GM18951 (cell line): ENCODE measurements around the gene PDGFC.

Experiments used
- POLR2A ChIP-seq: IDR thresholded peaks from 4 replicates; pipeline ENCODE4 v1.6.1; 2011; ENCODE audit warnings: mild to moderate bottlenecking; ENCODE audit not compliant: insufficient read length, insufficient read depth; ENCODE audit errors: extremely low read depth
- in situ Hi-C: fragments of 300-500 bp; cut with MboI; formaldehyde crosslinking; loops from one replicate; pipeline ENCODE4 v1.12.0; 2022; ENCODE audit warnings: low sequenced_read_pairs, mixed read lengths, inconsistent platforms; ENCODE audit not compliant: unreplicated experiment

Gene PDGFC

DNA sequence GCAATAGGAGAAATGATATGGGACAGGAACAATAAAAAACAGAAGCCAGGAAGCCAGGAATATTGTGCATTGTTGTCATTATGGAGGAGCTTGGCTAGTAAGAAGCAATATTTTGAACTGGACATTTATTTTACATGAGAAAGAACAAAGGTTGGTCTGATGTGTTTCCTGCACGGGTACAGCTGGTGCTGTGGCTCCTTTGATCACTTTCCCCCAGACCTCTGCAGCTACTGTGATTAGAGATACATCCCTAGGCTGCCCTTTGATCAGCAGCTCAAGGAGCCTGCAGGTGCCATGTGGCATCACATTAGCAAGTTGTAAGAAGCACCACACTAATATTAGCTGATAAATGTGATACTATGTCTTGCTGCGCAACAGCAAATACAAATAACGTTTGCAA, 2.5 kb downstream of the PDGFC start:
- TF ChIP-seq POLR2A, result no peak
- in situ Hi-C loops, result no loop called here

- no peak for TF ChIP-seq POLR2A
- in situ Hi-C loops, result no loop called here
Observed at GRCh38 chr4:156968479-156968984, 3.1 kb downstream of the PDGFC start.

DNA sequence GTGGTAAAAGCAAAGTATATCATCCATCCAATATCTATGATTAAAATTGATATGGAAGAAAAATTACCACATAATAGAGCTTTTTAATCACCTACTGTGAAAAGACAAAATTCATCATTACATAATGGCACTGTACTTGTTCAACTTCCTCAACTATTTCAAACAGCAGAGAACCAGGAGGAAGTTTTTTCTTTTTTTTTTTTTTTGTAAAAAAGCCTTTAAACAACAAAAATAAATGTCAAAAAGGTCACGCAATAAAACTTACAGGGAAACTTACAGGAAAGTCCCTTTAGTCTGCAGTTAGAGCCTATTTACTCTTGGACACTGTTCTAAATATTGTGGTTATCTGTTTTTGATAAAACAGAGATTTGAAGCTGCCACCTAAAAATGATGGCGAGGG, 4.8 kb downstream of the PDGFC start:
- in situ Hi-C loops, result no loop called here

DNA sequence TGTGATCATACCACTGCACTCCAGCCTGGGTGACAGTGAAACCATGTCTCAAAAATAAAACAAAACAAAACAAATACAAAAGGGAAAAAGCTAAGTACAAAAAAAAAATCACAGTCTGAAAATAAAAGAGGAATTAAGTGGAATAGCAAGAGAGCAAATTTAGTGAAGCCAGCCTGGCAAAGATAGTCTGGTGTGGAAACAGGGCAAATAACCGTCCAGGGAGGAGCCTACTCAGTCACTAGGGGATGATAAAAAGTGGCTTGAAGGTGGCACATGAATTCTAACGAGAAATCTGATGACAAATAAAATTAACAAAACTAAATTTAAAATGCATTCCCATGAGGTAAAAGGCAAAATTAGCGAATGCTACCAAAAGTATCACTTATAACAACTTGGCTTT, 8.2 kb downstream of the PDGFC start:
- in situ Hi-C loops, result no loop called here
- no peak for TF ChIP-seq POLR2A

More for the DNA sequence above, 4.8 kb downstream of the PDGFC start:
- TF ChIP-seq POLR2A, result no peak

DNA sequence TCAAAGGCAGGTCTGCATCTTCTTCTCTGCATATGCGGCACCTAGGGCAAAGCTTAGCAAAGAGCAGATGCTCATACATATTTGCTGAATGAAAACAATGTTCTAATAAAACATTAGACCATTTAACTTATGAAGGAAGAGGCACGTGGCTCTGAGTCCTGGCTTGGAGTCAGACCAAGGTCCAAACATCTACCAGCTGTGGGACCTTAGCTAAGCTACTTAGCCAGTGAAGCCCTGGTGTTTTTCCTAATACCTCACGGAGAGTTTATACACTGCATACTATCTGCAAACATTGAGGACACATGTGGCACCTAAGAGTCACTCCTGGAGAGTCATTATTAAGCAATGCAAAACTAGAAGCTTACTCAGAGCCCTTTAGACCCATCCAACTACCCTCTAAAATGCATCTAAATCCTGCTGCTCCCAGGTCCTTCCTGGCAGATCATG, 9.0 kb downstream of the PDGFC start:
- in situ Hi-C loops, result no loop called here

GRCh38 chr4:156962058-156962358, 9.6 kb downstream of the PDGFC start:
- no peak for TF ChIP-seq POLR2A
- in situ Hi-C loops, result no loop called here

More for the DNA sequence above, 9.0 kb downstream of the PDGFC start:
- no peak for TF ChIP-seq POLR2A

DNA sequence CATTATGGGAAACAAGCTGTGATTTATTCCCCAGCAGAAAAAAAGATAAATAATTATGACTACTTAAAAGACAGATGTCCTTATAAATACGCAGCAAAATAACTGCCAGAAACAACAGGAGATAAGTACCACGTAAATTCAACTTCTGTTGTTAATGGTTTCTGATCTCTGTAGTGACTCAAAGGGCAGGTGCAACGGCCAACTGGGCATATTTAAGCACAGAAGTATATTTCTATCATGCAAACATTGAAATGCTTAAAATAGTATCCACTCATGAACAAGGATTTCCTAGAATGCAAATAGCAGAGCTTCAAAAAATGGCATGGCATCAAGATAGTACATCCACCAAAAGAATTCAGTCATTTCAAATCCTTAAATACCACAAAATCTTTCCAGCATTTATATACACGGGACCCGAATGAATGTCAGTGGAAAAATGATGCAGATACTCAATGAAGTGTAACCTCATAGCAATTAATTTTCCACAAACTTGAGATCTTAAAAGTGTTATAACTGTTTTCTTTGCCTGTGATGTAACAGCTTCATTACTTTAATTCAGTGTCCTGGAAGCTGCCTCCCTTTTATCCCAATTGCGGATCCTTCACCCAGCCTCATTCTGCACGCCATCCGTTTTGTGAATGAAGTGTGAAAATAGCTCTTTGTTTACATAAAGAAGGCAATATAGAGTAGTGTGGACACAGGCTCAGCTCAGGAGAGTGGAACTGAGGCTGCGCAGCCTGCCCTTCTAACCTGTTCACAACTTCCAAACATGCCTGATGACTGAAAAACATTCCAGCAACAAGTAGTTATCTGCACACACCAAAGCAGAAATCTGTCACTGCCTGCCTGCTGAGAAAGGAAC, 10.2 kb downstream of the PDGFC start:
- in situ Hi-C loops, result no loop called here
- TF ChIP-seq POLR2A, result no peak

DNA sequence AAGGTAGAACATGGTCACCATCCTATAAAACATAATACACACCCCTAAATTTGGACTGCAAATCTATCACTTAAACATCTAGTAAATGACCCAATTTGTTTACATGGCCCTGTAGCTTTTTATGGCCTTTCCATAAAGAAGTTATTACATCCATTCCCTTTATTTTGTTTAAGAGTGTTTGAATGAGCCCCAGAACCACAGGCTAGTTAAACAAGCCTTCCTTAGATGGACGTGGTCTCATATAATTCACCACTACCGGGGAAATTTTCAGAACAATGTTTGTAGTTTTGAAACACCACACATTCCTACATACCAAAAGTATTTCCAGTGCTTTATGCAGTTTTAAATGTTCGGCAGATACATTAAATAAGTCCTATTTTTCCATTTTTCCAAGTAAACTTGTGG, 12.3 kb downstream of the PDGFC start:
- in situ Hi-C loops, result no loop called here
- TF ChIP-seq POLR2A, result no peak

- in situ Hi-C loops, result no loop called here
- TF ChIP-seq POLR2A, result no peak
Observed at GRCh38 chr4:156958276-156959074, 13.1 kb downstream of the PDGFC start.

DNA sequence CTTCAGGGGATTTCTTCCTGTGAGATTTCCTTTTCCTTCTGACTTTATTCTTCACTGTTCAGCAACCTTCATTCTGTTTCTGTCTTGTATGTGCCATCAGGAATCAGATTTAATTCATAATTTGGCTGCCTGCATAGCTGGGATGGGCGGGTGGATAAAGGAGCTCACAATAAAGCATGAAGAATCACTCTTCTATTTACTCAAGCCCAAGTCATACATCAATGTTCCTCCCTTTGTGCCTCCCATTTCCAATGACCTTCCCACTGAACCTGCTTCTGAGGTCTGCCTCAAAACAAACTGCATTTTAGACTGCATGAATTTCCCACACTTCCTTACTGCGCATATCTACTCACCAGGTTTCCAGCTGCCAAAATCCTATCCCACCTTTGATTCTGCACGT, 14.0 kb downstream of the PDGFC start:
- TF ChIP-seq POLR2A, result no peak
- in situ Hi-C loops, result no loop called here

DNA sequence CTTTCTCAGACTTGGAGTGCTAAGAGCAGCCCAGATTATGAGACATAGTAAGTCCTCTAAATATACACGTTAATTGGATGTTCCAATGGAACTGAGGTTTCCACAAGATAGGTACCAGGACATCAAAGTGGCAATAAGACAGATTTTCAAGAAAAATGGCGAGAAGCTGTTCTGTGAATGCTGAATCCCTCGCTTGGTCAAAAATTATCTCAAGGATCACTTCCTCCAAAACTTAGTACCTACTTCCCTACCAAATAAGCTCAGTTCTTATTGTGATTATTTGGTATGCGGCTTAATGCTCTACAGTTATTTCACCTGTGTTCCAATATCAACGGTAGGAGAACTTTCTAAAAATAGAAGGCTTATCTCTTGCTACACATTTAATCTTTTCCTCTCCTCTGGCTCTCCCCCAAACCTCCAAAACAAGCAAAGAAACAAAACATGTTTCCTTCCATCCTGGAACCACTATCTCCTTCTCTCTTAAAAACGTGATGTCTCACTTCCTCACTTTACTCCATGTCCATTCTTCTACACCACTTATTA, 14.7 kb downstream of the PDGFC start:
- TF ChIP-seq POLR2A, result no peak
- in situ Hi-C loops, result no loop called here

- TF ChIP-seq POLR2A, result no peak
- in situ Hi-C loops, result no loop called here
Observed at GRCh38 chr4:156956359-156956758, 15.2 kb downstream of the PDGFC start.

DNA sequence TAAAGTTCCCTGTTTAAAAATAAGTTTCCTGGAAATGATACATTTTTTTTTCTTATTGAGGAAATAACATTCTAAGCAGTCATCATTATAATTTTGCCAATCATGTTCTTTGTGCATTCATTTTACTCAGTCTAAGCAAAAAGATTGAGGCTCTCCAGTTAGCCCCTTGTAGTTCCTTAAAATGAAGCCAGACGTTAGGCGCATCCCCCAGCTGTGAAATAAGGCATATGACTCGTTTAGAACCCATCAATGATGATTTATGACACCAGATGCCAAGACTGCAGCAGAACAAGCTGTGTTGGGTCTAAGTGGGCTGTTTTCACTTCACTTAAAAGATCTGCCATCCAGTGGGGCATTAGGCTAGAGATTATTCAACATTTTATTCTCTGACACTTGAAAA, 17.0 kb downstream of the PDGFC start:
- no peak for TF ChIP-seq POLR2A

More for the DNA sequence above, 17.0 kb downstream of the PDGFC start:
- in situ Hi-C loops, result no loop called here
